Measurements from ENCODE around the gene GFAP. TPM values are rescaled to one million over a fixed set of nuclear protein-coding genes. Genes with fewer than 3 reads are reported as not detected.

The GFAP gene
- total RNA-seq (2013), result 0.33 TPM
- polyA plus RNA-seq (under 1 TPM; 0.03 to 0.33 (median 0.18) TPM), polyA minus RNA-seq (0.24 and 0.69 TPM in 2 replicates), total RNA-seq (0 to 1.6 (median 0.21) reads per million in 11 experiments)

DNA sequence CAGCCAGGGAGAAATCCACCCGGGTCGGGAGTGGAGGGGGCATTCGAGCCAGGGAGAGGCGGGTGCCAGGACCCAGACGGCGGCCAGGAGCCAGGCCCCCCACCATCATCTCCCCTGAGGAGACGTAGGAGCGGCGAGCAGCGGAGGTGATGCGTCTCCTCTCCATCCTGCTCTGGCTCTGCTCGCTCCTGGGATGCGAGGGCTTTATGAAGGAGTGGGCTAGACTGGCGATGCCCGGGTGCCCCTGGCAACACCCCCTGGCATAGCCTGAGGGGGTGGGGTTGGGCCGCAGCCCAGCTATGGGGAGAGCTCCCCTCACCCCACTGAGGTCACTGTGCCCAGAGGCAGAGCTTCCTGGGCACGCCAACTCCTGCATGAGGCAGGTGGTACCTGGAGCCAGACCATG is at the start of gene GFAP:
TSS of gene GFAP (minus strand) at position 180 of the 406 bp plus-strand sequence. CDS start at position 166, 14 bp downstream.
- Histone ChIP-seq H3K9ac (ENCODE audit: insufficient read depth, low read length, poor library complexity, severe bottlenecking) (peak within 1 kb of the TSS; percentile 6), H3K27me3 (ENCODE audit: control insufficient read depth in 2 of 2, insufficient read depth in 2 of 2, low read length in 2 of 2) (peaks cover 6 to 30% of the 10 kb centered on the region in 2 donors), H3K36me3 (replicated peaks in 1 of 2; ENCODE audit: control insufficient read depth in 1 of 2, insufficient read depth in 2 of 2, low read length in 2 of 2) (no peaks in the 10 kb centered on the region), H2AFZ (ENCODE audit: insufficient read depth, low read depth, low read length, poor library complexity, severe bottlenecking) (no peak within 1 kb of the TSS), H3K4me1 (ENCODE audit: control insufficient read depth in 1 of 2, insufficient read depth in 2 of 2, low read length in 2 of 2) (peaks cover 23 to 30% of the 10 kb centered on the region in 2 donors), H3K4me2 (replicated peaks; ENCODE audit: extremely low read depth, low read length, poor library complexity, severe bottlenecking) (peak within 1 kb of the TSS; percentile 34), H3K27ac (ENCODE audit: low read depth in 1 of 2, low read length in 2 of 2) (peak within 1 kb of the TSS in 1 of 2 donors; percentile 5), H3K9me3 (replicated peaks in 1 of 2; ENCODE audit: control insufficient read depth in 1 of 2, insufficient read depth in 1 of 2, low read length in 2 of 2) (no peaks in the 10 kb centered on the region), H3K4me3 (replicated peaks in 1 of 3; ENCODE audit: low read depth in 2 of 3, low read length in 3 of 3) (peak within 1 kb of the TSS in 1 of 3 experiments; percentile 8), H4K20me1 (ENCODE audit: insufficient read depth, low read length) (no peaks in the 10 kb centered on the region), H3K79me2 (ENCODE audit: insufficient read depth, low read length) (no peaks in the 10 kb centered on the region)
- Mint-ChIP-seq H3K27ac (peak within 1 kb of the TSS in 4 of 7 donors; percentile 46 to 66 (median 60)), H3K4me3 (peak within 1 kb of the TSS in 1 of 2 donors; percentile 21), H3K27me3 (ENCODE audit: low read depth in 3 of 3) (peaks cover 31 to 43% (median 36%) of the 10 kb centered on the region in 3 donors), H3K4me1 (peaks cover 29% of the 10 kb centered on the region), H3K36me3 (peaks cover 0 to 11% of the 10 kb centered on the region in 2 donors), H3K9me3 (peaks cover 0 to under 1% (median 0%) of the 10 kb centered on the region in 7 donors)
- intact Hi-C loops (cut with micrococcal nuclease), result no loop called here
- no peak for TF ChIP-seq CTCF (IDR thresholded peaks at IDR 0.05)
- no peak for DNase-seq
- WGBS (ENCODE audit: insufficient coverage), result 82% methylated on average over 5 of the region's 17 CpGs

DNA sequence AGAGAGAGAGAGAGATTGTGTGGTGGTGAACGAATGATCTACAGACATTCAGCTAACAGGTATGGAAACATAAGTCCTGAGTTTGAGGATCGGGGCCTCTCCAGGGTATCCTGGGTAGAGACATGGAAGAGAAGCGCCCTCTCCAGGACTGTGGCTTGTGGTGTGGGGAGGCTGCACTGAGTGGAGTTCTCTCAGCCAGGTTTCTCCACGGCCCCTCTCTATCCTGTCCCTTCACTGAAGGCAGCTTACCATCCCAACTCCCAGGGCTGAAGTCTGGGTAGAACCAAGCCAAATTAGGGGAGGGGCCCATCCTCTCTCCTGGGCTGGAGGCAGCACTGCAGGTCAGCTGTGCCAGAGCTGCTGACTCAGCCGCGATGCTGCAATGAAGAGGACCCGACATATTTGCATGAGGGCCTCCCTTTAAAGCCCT is 46.6 kb upstream of the GFAP start:
- Histone ChIP-seq H3K4me3 (replicated peaks in 1 of 3; ENCODE audit: low read depth in 2 of 3, low read length in 3 of 3) (no peak overlapping the region), H3K36me3 (replicated peaks in 1 of 2; ENCODE audit: control insufficient read depth in 1 of 2, insufficient read depth in 2 of 2, low read length in 2 of 2) (no peaks in the 10 kb centered on the region), H4K20me1 (ENCODE audit: insufficient read depth, low read length) (no peaks in the 10 kb centered on the region), H3K27me3 (ENCODE audit: control insufficient read depth in 2 of 2, insufficient read depth in 2 of 2, low read length in 2 of 2) (peaks cover 34 to 87% of the 10 kb centered on the region in 2 donors), H3K9me3 (replicated peaks in 1 of 2; ENCODE audit: control insufficient read depth in 1 of 2, insufficient read depth in 1 of 2, low read length in 2 of 2) (peaks cover 0 to 6% of the 10 kb centered on the region in 2 donors), H3K27ac (ENCODE audit: low read depth in 1 of 2, low read length in 2 of 2) (no peak overlapping the region), H3K4me1 (ENCODE audit: control insufficient read depth in 1 of 2, insufficient read depth in 2 of 2, low read length in 2 of 2) (peaks cover 0 to 1% of the 10 kb centered on the region in 2 donors), H3K4me2 (replicated peaks; ENCODE audit: extremely low read depth, low read length, poor library complexity, severe bottlenecking) (no peak overlapping the region), H2AFZ (ENCODE audit: insufficient read depth, low read depth, low read length, poor library complexity, severe bottlenecking) (no peak overlapping the region), H3K9ac (ENCODE audit: insufficient read depth, low read length, poor library complexity, severe bottlenecking) (no peak overlapping the region), H3K79me2 (ENCODE audit: insufficient read depth, low read length) (no peaks in the 10 kb centered on the region)
- Mint-ChIP-seq H3K27ac (no peak overlapping the region), H3K4me1 (peaks cover 10% of the 10 kb centered on the region), H3K4me3 (peak overlapping the region in 1 of 2 donors; percentile 21), H3K9me3 (peaks cover 0 to 16% (median 5%) of the 10 kb centered on the region in 7 donors), H3K27me3 (ENCODE audit: low read depth in 3 of 3) (peaks cover 72 to 96% (median 83%) of the 10 kb centered on the region in 3 donors), H3K36me3 (peaks cover 6 to 9% of the 10 kb centered on the region in 2 donors)
- no peak for DNase-seq
- 20% methylated on average over 1 of the region's 7 CpGs for WGBS (ENCODE audit: insufficient coverage)
- TF ChIP-seq CTCF (IDR thresholded peaks at IDR 0.05), result no peak
- intact Hi-C loops (cut with micrococcal nuclease), result no loop called here
